HFF-Myc (cell line): ENCODE results near the gene ADCY10.

Experiments used
- DNase-seq: peaks from one replicate; pipeline ENCODE4 v3.0.0-alpha.2; 2011; ENCODE audit warnings: low read depth; ENCODE audit errors: extremely low read depth
- H3K4me3 ChIP-seq: replicated peaks from 2 replicates; pipeline ENCODE4 v1.5.1; 2011; ENCODE audit warnings: low read depth, mild to moderate bottlenecking, control low read depth, low read length
- CTCF ChIP-seq: IDR thresholded peaks from 2 replicates; pipeline ENCODE4 v1.5.1; 2012; ENCODE audit warnings: mild to moderate bottlenecking, low read depth, low read length, control low read depth; ENCODE audit errors: missing control alignments

ADCY10 gene

GRCh38 chr1:167922023-167922422 is 8.1 kb upstream of the ADCY10 start:
- no peak for DNase-seq
- no peak for TF ChIP-seq CTCF
- no peak overlapping the region for H3K4me3 ChIP-seq

- H3K4me3 ChIP-seq: no peak overlapping the region
- no peak for DNase-seq
- no peak for TF ChIP-seq CTCF
Observed at GRCh38 chr1:167916766-167917511, 3.0 kb upstream of the ADCY10 start.

- TF ChIP-seq CTCF: no peak
- no peak for DNase-seq
- no peak overlapping the region for H3K4me3 ChIP-seq
Observed at GRCh38 chr1:167915569-167915968, 1.6 kb upstream of the ADCY10 start.

- no peak for DNase-seq
- TF ChIP-seq CTCF: no peak
- H3K4me3 ChIP-seq: no peak overlapping the region
Observed at GRCh38 chr1:167912294-167912693, 1.6 kb downstream of the ADCY10 start.

GRCh38 chr1:167911413-167911812 is 2.5 kb downstream of the ADCY10 start:
- no peak for TF ChIP-seq CTCF
- H3K4me3 ChIP-seq: no peak overlapping the region
- no peak for DNase-seq

GRCh38 chr1:167910530-167910929 is 3.4 kb downstream of the ADCY10 start:
- TF ChIP-seq CTCF: no peak
- no peak overlapping the region for H3K4me3 ChIP-seq
- DNase-seq: no peak
